ENCODE data around the gene RSRC1.

DNA sequence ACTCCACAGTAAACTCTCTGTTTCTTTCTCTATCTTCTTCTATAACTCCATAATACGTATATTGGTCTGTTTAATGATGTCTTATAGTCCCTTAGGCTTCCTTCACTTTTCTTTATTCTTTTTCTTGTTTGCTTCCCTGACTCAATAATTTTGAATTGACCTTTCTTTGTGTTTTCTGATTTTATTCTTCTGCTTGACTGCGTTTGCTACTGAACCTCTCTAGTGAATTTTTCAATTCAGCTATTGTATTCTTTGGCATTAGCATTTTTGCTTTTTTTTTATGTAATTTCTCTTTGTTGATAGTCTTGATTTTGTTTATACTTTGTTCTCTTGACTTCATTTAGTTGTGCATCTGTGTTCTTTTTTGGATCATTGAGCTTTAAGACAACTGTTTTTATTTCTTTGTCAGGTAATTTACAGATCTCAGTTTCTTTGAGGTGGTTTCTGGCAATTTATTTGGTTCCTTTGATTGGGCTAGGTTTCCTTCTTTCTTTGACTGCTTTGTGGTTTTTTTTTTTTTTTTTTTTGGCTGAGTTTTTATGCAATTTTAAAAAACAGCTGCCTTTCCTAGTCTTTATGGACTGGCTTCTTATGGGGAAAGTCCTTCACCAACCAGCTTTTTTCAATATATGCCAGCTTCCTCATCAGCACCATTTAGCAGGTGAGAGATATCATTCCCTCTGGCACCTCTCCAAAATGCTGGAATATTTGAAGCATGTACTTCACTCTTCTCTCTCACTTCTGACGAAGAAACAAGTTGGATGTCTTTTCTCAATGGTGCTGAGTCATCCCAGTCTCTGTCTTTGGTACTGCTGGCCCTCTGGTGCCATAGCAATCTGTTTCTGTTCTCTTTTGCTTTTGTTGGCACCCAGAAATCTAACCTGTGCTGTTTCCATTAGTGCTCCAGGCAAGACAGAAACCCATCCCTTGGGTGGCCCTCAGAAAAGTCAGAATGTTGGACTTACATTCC lies 17.6 kb downstream of the RSRC1 start:
- TF ChIP-seq, protein P1, sequence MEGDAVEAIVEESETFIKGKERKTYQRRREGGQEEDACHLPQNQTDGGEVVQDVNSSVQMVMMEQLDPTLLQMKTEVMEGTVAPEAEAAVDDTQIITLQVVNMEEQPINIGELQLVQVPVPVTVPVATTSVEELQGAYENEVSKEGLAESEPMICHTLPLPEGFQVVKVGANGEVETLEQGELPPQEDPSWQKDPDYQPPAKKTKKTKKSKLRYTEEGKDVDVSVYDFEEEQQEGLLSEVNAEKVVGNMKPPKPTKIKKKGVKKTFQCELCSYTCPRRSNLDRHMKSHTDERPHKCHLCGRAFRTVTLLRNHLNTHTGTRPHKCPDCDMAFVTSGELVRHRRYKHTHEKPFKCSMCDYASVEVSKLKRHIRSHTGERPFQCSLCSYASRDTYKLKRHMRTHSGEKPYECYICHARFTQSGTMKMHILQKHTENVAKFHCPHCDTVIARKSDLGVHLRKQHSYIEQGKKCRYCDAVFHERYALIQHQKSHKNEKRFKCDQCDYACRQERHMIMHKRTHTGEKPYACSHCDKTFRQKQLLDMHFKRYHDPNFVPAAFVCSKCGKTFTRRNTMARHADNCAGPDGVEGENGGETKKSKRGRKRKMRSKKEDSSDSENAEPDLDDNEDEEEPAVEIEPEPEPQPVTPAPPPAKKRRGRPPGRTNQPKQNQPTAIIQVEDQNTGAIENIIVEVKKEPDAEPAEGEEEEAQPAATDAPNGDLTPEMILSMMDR (conservative IDR thresholded peaks at IDR 0.05 in 1 of 2, IDR thresholded peaks at IDR 0.05 in 1 of 2; ENCODE audit: low read depth in 1 of 2, low read length in 2 of 2): no peak
- TF ChIP-seq EZH2 (IDR thresholded peaks at IDR 0.05; ENCODE audit: low read length, missing control alignments): no peak
